GM23338 (cell line): Measurements from ENCODE around the gene RTL1. TPM values are rescaled to one million over a fixed set of nuclear protein-coding genes. Genes with fewer than 3 reads are reported as not detected.

Source experiments
- ATAC-seq: fragments of 200-7000 bp; cut with Tn5 transposase; 3 replicates; pipeline ENCODE4 v1.9.1; 2020
- DNase-seq: peaks from one replicate; pipeline ENCODE4 v3.0.0-alpha.2; 2015; ENCODE audit warnings: low spot score
- H2AFZ ChIP-seq: fragments of 200-600 bp; sonication (generic); 2 replicates; pipeline ENCODE4 v1.8.0; 2016; ENCODE audit warnings: antibody characterized with exemption, mild to moderate bottlenecking, moderate library complexity
- H3F3A ChIP-seq: fragments of 200-600 bp; sonication (generic); replicated peaks from 2 replicates; pipeline ENCODE4 v1.8.0; 2017; ENCODE audit warnings: antibody characterized with exemption, mixed run types, low read depth
- H3K27ac ChIP-seq: fragments of 200-600 bp; sonication (generic); 2 replicates; pipeline ENCODE4 v1.6.1; 2016; ENCODE audit warnings: low read depth
- H3K27me3 ChIP-seq: fragments of 200-600 bp; sonication (generic); 2 replicates; pipeline ENCODE4 v1.8.0; 2016; ENCODE audit warnings: mild to moderate bottlenecking, mixed run types, moderate library complexity; ENCODE audit not compliant: insufficient read depth
- H3K36me3 ChIP-seq: fragments of 200-600 bp; sonication (generic); 2 replicates; pipeline ENCODE4 v1.8.0; 2016; ENCODE audit warnings: mild to moderate bottlenecking; ENCODE audit not compliant: insufficient read depth
- H3K4me1 ChIP-seq: fragments of 200-600 bp; sonication (generic); 2 replicates; pipeline ENCODE4 v1.8.0; 2016; ENCODE audit warnings: mild to moderate bottlenecking, moderate library complexity; ENCODE audit not compliant: insufficient read depth
- H3K4me2 ChIP-seq: fragments of 200-600 bp; sonication (generic); 2 replicates; pipeline ENCODE4 v1.7.1; 2017; ENCODE audit warnings: mixed run types
- H3K4me3 ChIP-seq: fragments of 200-600 bp; sonication (generic); 2 replicates; pipeline ENCODE4 v1.6.1; 2016; ENCODE audit warnings: mixed run types
- H3K79me2 ChIP-seq: fragments of 200-600 bp; sonication (generic); replicated peaks from 2 replicates; pipeline ENCODE4 v1.8.0; 2017; ENCODE audit warnings: mild to moderate bottlenecking; ENCODE audit not compliant: insufficient read depth
- H3K9me2 ChIP-seq: fragments of 200-600 bp; sonication (generic); 2 replicates; pipeline ENCODE4 v1.8.0; 2017; ENCODE audit not compliant: insufficient read depth
- H4K20me1 ChIP-seq: fragments of 200-600 bp; sonication (generic); replicated peaks from 2 replicates; pipeline ENCODE4 v1.8.0; 2017; ENCODE audit warnings: mild to moderate bottlenecking; ENCODE audit not compliant: insufficient read depth
- H3K27ac Mint-ChIP-seq: 2 replicates; pipeline ENCODE4 v1.8.0; 2020; ENCODE audit warnings: inconsistent platforms, mild to moderate bottlenecking, moderate library complexity, mixed read lengths
- H3K27me3 Mint-ChIP-seq: 3 replicates; pipeline ENCODE4 v1.8.0; 2022; ENCODE audit warnings: low read depth, mild to moderate bottlenecking, moderate library complexity, mixed read lengths, inconsistent platforms; ENCODE audit not compliant: insufficient read depth, poor library complexity
- H3K36me3 Mint-ChIP-seq: 3 replicates; pipeline ENCODE4 v1.8.0; 2021; ENCODE audit warnings: low read depth, mild to moderate bottlenecking, inconsistent platforms, moderate library complexity, mixed read lengths
- H3K4me1 Mint-ChIP-seq: 3 replicates; pipeline ENCODE4 v1.8.0; 2020; ENCODE audit warnings: mild to moderate bottlenecking, inconsistent platforms, mixed read lengths
- H3K4me3 Mint-ChIP-seq: 3 replicates; pipeline ENCODE4 v1.8.0; 2021; ENCODE audit warnings: moderate library complexity, mild to moderate bottlenecking, inconsistent platforms, mixed read lengths
- H3K9me3 Mint-ChIP-seq: 3 replicates; pipeline ENCODE4 v1.8.0; 2020; ENCODE audit warnings: moderate library complexity, mild to moderate bottlenecking, inconsistent platforms, mixed read lengths
- ETS1 ChIP-seq: IDR thresholded peaks from 2 replicates; pipeline ENCODE4 v1.6.1; 2016; ENCODE audit warnings: antibody characterized with exemption
- ZNF331 ChIP-seq: fragments of 250-450 bp; sonication (Bioruptor Pico); IDR thresholded peaks from 2 replicates; pipeline ENCODE4 v1.5.0; 2020; ENCODE audit warnings: low read depth, mild to moderate bottlenecking, moderate library complexity
- polyA plus RNA-seq: library from polyadenylated mRNA; unstranded; fragments of >200 nt; fragmentation: Nextera tagmentation; extraction: Ambion mirVana; gene quantifications from 2 replicates; pipeline ENCODE4 v1.2.1, GENCODE V29; 2016
- total RNA-seq: library from RNA; depleted of rRNA; stranded (reverse); fragments of >200 nt; shearing (Covaris generic); gene quantifications from 2 replicates; pipeline ENCODE4 v1.2.3, GENCODE V29; 2014

RTL1 gene
- total and polyA plus RNA-seq, 2 experiments from 2014 or later = not detected

DNA sequence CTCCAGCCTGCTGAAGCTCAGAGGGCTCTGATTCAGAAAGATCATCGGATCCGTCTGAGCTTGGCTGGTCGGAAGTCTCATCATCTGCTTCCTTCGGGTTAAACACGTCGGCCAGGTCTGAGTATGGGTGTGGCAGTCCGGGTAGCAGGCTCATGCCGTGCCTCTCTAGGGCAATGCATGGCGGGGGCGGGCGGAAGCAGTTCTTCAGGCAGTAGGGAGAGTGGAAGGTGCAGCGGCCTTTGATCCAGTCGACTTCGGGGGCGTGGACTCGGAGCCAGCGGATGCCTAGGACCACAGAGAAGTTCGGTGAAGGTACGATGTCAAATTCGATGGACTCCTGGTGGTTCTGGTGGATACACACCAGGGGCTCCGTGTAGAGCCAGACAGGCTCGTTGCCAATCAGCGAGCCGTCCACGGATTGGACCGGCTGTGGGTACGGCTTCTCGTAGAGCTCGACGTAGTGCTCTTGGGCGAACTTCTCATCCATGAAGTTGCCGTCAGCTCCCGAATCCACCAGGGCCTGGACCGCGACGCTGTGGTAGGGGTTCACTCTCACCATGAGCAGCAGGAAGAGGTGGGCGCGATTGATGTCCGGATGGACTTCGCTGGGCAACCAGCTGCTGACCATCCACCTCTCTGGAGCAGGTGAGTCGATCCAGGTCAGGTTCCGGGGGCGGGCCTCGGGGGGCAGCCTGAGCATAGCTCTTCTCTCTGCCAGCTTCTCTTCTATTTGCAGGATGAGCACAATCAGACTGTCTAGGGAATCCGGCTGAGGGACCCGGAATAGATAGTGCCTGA is 20.3 kb downstream of the RTL1 start:
- H3F3A ChIP-seq = no peaks in the 10 kb centered on the region
- DNase-seq (no peak), ATAC-seq (no peak)
- H3K36me3 ChIP-seq = no peaks in the 10 kb centered on the region
- no peak overlapping the region for H2AFZ ChIP-seq
- TF ChIP-seq ETS1 = no peak
- Mint-ChIP-seq H3K4me1 (peaks cover 5% of the 10 kb centered on the region), H3K4me3 (no peak overlapping the region), H3K9me3 (peaks cover 20% of the 10 kb centered on the region), H3K27me3 (peaks cover 2% of the 10 kb centered on the region), H3K36me3 (peaks cover 2% of the 10 kb centered on the region; the same call in 2 of the 3 replicates), H3K27ac (no peak overlapping the region)
- H3K27me3 ChIP-seq = no peaks in the 10 kb centered on the region
- H3K4me2 ChIP-seq = no peak overlapping the region
- no peaks in the 10 kb centered on the region; the same call in 1 of the 2 replicates for H3K4me1 ChIP-seq
- no peak overlapping the region for H3K4me3 ChIP-seq
- H3K9me2 ChIP-seq = peaks cover 4% of the 10 kb centered on the region
- no peaks in the 10 kb centered on the region for H4K20me1 ChIP-seq
- no peaks in the 10 kb centered on the region for H3K79me2 ChIP-seq
- H3K27ac ChIP-seq = no peak overlapping the region

GRCh38 chr14:100882026-100882967 is 21.2 kb downstream of the RTL1 start:
- H3K27me3 Mint-ChIP-seq = peaks cover 2% of the 10 kb centered on the region
- peaks cover 2% of the 10 kb centered on the region; the same call in 2 of the 3 replicates for H3K36me3 Mint-ChIP-seq
- no peak for TF ChIP-seq ETS1
- Histone ChIP-seq H3K4me2 (no peak overlapping the region), H3F3A (no peaks in the 10 kb centered on the region), H4K20me1 (no peaks in the 10 kb centered on the region), H2AFZ (no peak overlapping the region), H3K27ac (no peak overlapping the region), H3K4me1 (no peaks in the 10 kb centered on the region), H3K27me3 (no peaks in the 10 kb centered on the region), H3K9me2 (peaks cover 4% of the 10 kb centered on the region), H3K4me3 (no peak overlapping the region), H3K79me2 (no peaks in the 10 kb centered on the region), H3K36me3 (no peaks in the 10 kb centered on the region)
- peaks cover 20% of the 10 kb centered on the region for H3K9me3 Mint-ChIP-seq
- ATAC-seq = no peak
- no peak overlapping the region for H3K27ac Mint-ChIP-seq
- no peaks in the 10 kb centered on the region; the same call in 2 of the 3 replicates for H3K4me1 Mint-ChIP-seq
- H3K4me3 Mint-ChIP-seq = no peak overlapping the region
- no peak for DNase-seq

GRCh38 chr14:100881211-100882025 is 22.1 kb downstream of the RTL1 start:
- Histone ChIP-seq H2AFZ (no peak overlapping the region), H3K27ac (no peak overlapping the region), H3K4me1 (no peaks in the 10 kb centered on the region), H3K79me2 (no peaks in the 10 kb centered on the region), H3K9me2 (peaks cover 4% of the 10 kb centered on the region), H4K20me1 (no peaks in the 10 kb centered on the region), H3F3A (no peaks in the 10 kb centered on the region), H3K27me3 (no peaks in the 10 kb centered on the region), H3K36me3 (no peaks in the 10 kb centered on the region), H3K4me3 (no peak overlapping the region), H3K4me2 (no peak overlapping the region)
- H3K27me3 Mint-ChIP-seq = peaks cover 8% of the 10 kb centered on the region
- H3K36me3 Mint-ChIP-seq = peaks cover 2% of the 10 kb centered on the region; the same call in 2 of the 3 replicates
- H3K4me1 Mint-ChIP-seq = no peaks in the 10 kb centered on the region; the same call in 2 of the 3 replicates
- H3K27ac Mint-ChIP-seq = no peak overlapping the region
- DNase-seq = no peak
- H3K9me3 Mint-ChIP-seq = peaks cover 20% of the 10 kb centered on the region
- ATAC-seq = no peak
- no peak overlapping the region for H3K4me3 Mint-ChIP-seq
- no peak for TF ChIP-seq ZNF331 (CRISPR knock-in tag)
